GM12878 (cell line): ENCODE measurements around the gene ALDH3B2. TPM values are rescaled to one million over a fixed set of nuclear protein-coding genes. Genes with fewer than 3 reads are reported as not detected.

ENCODE experiments used
- ATAC-seq: fragments of 200-7000 bp; cut with Tn5 transposase; 3 replicates; pipeline ENCODE4 v1.9.1; 2020; ENCODE audit warnings: mild to moderate bottlenecking, moderate library complexity
- BruUV-seq: library from RNA; stranded (reverse); fragments of 400-500 nt; replicated peaks from 2 replicates; lab custom pipeline; 2021; lab: Mats Ljungman, UMichigan
- CTCF ChIA-PET: fragments of 300-600 bp; sonication (Branson Sonifier 250); formaldehyde crosslinking; extraction: SDS; loops from one replicate; lab custom pipeline; 2021; ENCODE audit warnings: inconsistent platforms; lab: Yijun Ruan, JAX
- POLR2A ChIA-PET: fragments of 350-600 bp; formaldehyde crosslinking; extraction: SDS; loops from one replicate; lab custom pipeline; 2021; ENCODE audit warnings: inconsistent platforms; lab: Charles Lee
- RAD21 ChIA-PET: fragments of 300-600 bp; sonication (Branson Sonifier 250); formaldehyde crosslinking; loops from one replicate; lab custom pipeline; 2023; ENCODE audit warnings: antibody characterized with exemption; ENCODE audit not compliant: unreplicated experiment; lab: Charles Lee
- SMC1A ChIA-PET: fragments of 300-600 bp; sonication (Branson Sonifier 250); formaldehyde crosslinking; loops from one replicate; lab custom pipeline; 2023; ENCODE audit not compliant: unreplicated experiment, uncharacterized antibody; lab: Charles Lee
- DNase-seq: peaks from one replicate; pipeline ENCODE4 v3.0.0-alpha.2; 2011; ENCODE audit warnings: low read depth, low spot score
- FAIRE-seq: peaks from 3 replicates; lab custom pipeline; 2011; peaks lifted over from hg19 to GRCh38; lab: Jason Lieb, UNC
- H2AFZ ChIP-seq: 2 replicates; pipeline ENCODE4 v1.6.0; 2011; ENCODE audit warnings: low read depth, low read length, control low read depth; ENCODE audit not compliant: control insufficient read depth
- H3K27ac ChIP-seq: 2 replicates; pipeline ENCODE4 v1.5.1; 2011; ENCODE audit warnings: control low read depth; ENCODE audit not compliant: control insufficient read depth, insufficient read depth
- H3K27me3 ChIP-seq, 2 experiments: replicated peaks in 1 of 2; 2 replicates each; pipeline versions ENCODE4 v1.6.0 to v1.6.1; 2011; ENCODE audit warnings: low read length in 1 of 2; ENCODE audit not compliant: control insufficient read depth in 2 of 2, insufficient read depth in 2 of 2
- H3K36me3 ChIP-seq, 2 experiments: 2 replicates each; pipeline ENCODE4 v1.5.1; 2011; ENCODE audit warnings: low read length in 1 of 2; ENCODE audit not compliant: control insufficient read depth in 2 of 2, insufficient read depth in 2 of 2
- H3K4me1 ChIP-seq: 2 replicates; pipeline ENCODE4 v1.6.1; 2011; ENCODE audit warnings: mild to moderate bottlenecking, low read length, moderate library complexity, mixed read lengths; ENCODE audit not compliant: control insufficient read depth, insufficient read depth
- H3K4me2 ChIP-seq: 2 replicates; pipeline ENCODE4 v1.6.0; 2011; ENCODE audit warnings: control low read depth; ENCODE audit not compliant: control insufficient read depth, insufficient read depth
- H3K4me3 ChIP-seq: fragments of 200-600 bp; sonication (generic); 2 replicates; pipeline ENCODE4 v1.5.1; 2016
- H3K79me2 ChIP-seq: 2 replicates; pipeline ENCODE4 v1.6.0; 2011; ENCODE audit warnings: low read length; ENCODE audit not compliant: control insufficient read depth, insufficient read depth
- H3K9ac ChIP-seq: 2 replicates; pipeline ENCODE4 v1.8.0; 2011; ENCODE audit warnings: low read length, control low read depth, mixed read lengths; ENCODE audit not compliant: control insufficient read depth, insufficient read depth
- H3K9me3 ChIP-seq: replicated peaks from 3 replicates; pipeline ENCODE4 v1.5.1; 2011; ENCODE audit warnings: mild to moderate bottlenecking, low read length; ENCODE audit not compliant: control insufficient read depth, insufficient read depth
- H4K20me1 ChIP-seq: 2 replicates; pipeline ENCODE4 v1.6.0; 2011; ENCODE audit not compliant: control insufficient read depth, insufficient read depth
- BRCA1 ChIP-seq: IDR thresholded peaks from 2 replicates; pipeline ENCODE4 v1.6.1; 2011; ENCODE audit warnings: low read depth, low read length, improper control_type of control experiment
- CBX5 ChIP-seq: sonication (generic); IDR thresholded peaks from 2 replicates; pipeline ENCODE4 v1.6.1; 2016; ENCODE audit warnings: low read depth, moderate library complexity, mild to moderate bottlenecking, inconsistent platforms
- PBX3 ChIP-seq: IDR thresholded peaks from 2 replicates; pipeline ENCODE4 v1.6.1; 2011; ENCODE audit warnings: mild to moderate bottlenecking, low read depth, low read length, moderate library complexity; ENCODE audit not compliant: insufficient replicate concordance
- RBBP5 ChIP-seq: fragments of 200-600 bp; sonication (generic); conservative IDR thresholded peaks from 2 replicates; pipeline ENCODE4 v1.6.1; 2016
- REST ChIP-seq: IDR thresholded peaks from 2 replicates; pipeline ENCODE4 v1.6.1; 2012; ENCODE audit warnings: mild to moderate bottlenecking, low read depth, low read length
- SIX5 ChIP-seq: IDR thresholded peaks from 2 replicates; pipeline ENCODE4 v1.6.1; 2011; ENCODE audit warnings: mild to moderate bottlenecking, low read depth, low read length, moderate library complexity; ENCODE audit not compliant: severe bottlenecking
- TBL1XR1 ChIP-seq: IDR thresholded peaks from 2 replicates; pipeline ENCODE4 v1.6.1; 2012; ENCODE audit warnings: low read depth, low read length, improper control_type of control experiment
- ZBTB33 ChIP-seq: fragments of 450-650 bp; IDR thresholded peaks from 2 replicates; pipeline ENCODE4 v1.6.1; 2017; ENCODE audit warnings: mild to moderate bottlenecking
- ZBTB4 ChIP-seq: fragments of 450-650 bp; formaldehyde crosslinking; IDR thresholded peaks from 2 replicates; pipeline ENCODE4 v1.4.0; 2022; ENCODE audit warnings: mild to moderate bottlenecking, moderate library complexity
- ZNF207 ChIP-seq: fragments of 450-650 bp; IDR thresholded peaks from 2 replicates; pipeline ENCODE4 v1.6.1; 2014; ENCODE audit warnings: antibody characterized with exemption, mild to moderate bottlenecking, borderline replicate concordance
- WGBS: methylation state at CpG from one replicate; pipeline ENCODE4 v1.1.6; 2016; ENCODE audit warnings: low lambda C conversion rate; ENCODE audit not compliant: insufficient replicate concordance, insufficient coverage; ENCODE audit errors: missing lambda C conversion rate; 5-methylcytosine and 5-hydroxymethylcytosine counted together
- in situ Hi-C: fragments of 300-500 bp; cut with MboI; formaldehyde crosslinking; loops from 9 replicates; pipeline ENCODE4 v1.14.3; 2018; ENCODE audit warnings: mixed read lengths
- intact Hi-C: fragments of 100-400 bp; cut with micrococcal nuclease; formaldehyde crosslinking; loops from one replicate; pipeline ENCODE4 v1.14.2; 2022; ENCODE audit not compliant: unreplicated experiment
- polyA plus RNA-seq, 11 experiments: library from polyadenylated mRNA; depleted of rRNA in 4 of 11; unstranded in 6 of 11; stranded (reverse) in 5 of 11; fragments of >200 nt; fragmentation: Nextera tagmentation in 4 of 11; fragmentation: Illumina TruSeq in 1 of 11; extraction: Ambion mirVana in 4 of 11; extraction: Trizol in 1 of 11; gene quantifications; 1 replicate in 1 of 11; 2 replicates in 10 of 11; pipeline versions ENCODE4 v1.2.1 to v1.2.3, GENCODE V29; 2011 to 2016; ENCODE audit warnings: inconsistent platforms in 2 of 11, missing spikeins in 2 of 11, low read depth in 1 of 11
- total RNA-seq, 4 experiments: library from RNA; depleted of rRNA in 3 of 4; stranded (reverse); fragments of >200 nt in 3 of 4; fragmentation: Illumina TruSeq in 1 of 4; extraction: Trizol in 1 of 4; gene quantifications; 2 replicates each; pipeline versions ENCODE4 v1.2.1 to v1.2.3, GENCODE V29; 2013 to 2021

ALDH3B2 gene
- total and polyA plus RNA-seq, 10 of the 15 experiments (the other 5 are each of a cell fraction or from before 2014, with no cell fraction given) = 0.09 to 0.17 TPM; not detected in 8

GRCh38 chr11:67662142-67662834 lies 12.1 kb downstream of the ALDH3B2 start:
- no peaks in the 10 kb centered on the region for H3K9me3 ChIP-seq
- ChIA-PET CTCF (interaction anchor here (1.1 to 1.7 kb wide), 4 partner anchors 16 to 90 kb away, joined by 3 to 4 read pairs (median 3); partner anchors contain the start of gene TBX10), SMC1A (interaction anchor here (1.2 to 1.5 kb wide), 2 partner anchors 16 to 22 kb away, joined by 3 read pairs; no protein-coding TSS in a partner anchor), POLR2A (no interaction called here), RAD21 (interaction anchor here (1.6 kb wide), 1 partner anchor 11 kb away, joined by 5 read pairs; no protein-coding TSS in a partner anchor)
- 60% methylated on average over 12 of the region's 12 CpGs for WGBS
- in situ Hi-C loops (no loop called here), intact Hi-C loops (no loop called here)
- TF ChIP-seq REST = no peak
- no peak for TF ChIP-seq ZBTB33
- no peak for TF ChIP-seq ZNF207
- TF ChIP-seq TBL1XR1 = no peak
- no peak for TF ChIP-seq BRCA1
- no peak for TF ChIP-seq ZBTB4
- TF ChIP-seq RBBP5 = no peak
- no peak for TF ChIP-seq PBX3
- no peak for TF ChIP-seq CBX5
- TF ChIP-seq SIX5 = no peak
- ATAC-seq = no peak
- H3K79me2 ChIP-seq = no peaks in the 10 kb centered on the region
- H3K36me3 ChIP-seq = no peaks in the 10 kb centered on the region
- peaks cover 0 to 2% of the 10 kb centered on the region in 2 experiments; a peak in 2 of 4 replicates for H3K27me3 ChIP-seq
- H3K4me3 ChIP-seq = no peak overlapping the region
- no peak overlapping the region for H2AFZ ChIP-seq
- H3K4me2 ChIP-seq = no peak overlapping the region
- no peak overlapping the region for H3K27ac ChIP-seq
- no peaks in the 10 kb centered on the region for H4K20me1 ChIP-seq
- H3K9ac ChIP-seq = no peak overlapping the region
- peaks cover 20% of the 10 kb centered on the region for H3K4me1 ChIP-seq
- no peak for FAIRE-seq
- BruUV-seq = no TSS peak
- DNase-seq = no peak
